HFF-Myc (cell line): Measurements from ENCODE around the gene POLA1.

Experiments
- DNase-seq: peaks from one replicate; pipeline ENCODE4 v3.0.0-alpha.2; 2011; ENCODE audit warnings: low read depth; ENCODE audit errors: extremely low read depth
- H3K4me3 ChIP-seq: replicated peaks from 2 replicates; pipeline ENCODE4 v1.5.1; 2011; ENCODE audit warnings: low read depth, mild to moderate bottlenecking, control low read depth, low read length
- TF ChIP-seq, protein P1 (sequence below): IDR thresholded peaks from 2 replicates; pipeline ENCODE4 v1.5.1; 2012; ENCODE audit warnings: mild to moderate bottlenecking, low read depth, low read length, control low read depth; ENCODE audit errors: missing control alignments

The POLA1 gene

DNA sequence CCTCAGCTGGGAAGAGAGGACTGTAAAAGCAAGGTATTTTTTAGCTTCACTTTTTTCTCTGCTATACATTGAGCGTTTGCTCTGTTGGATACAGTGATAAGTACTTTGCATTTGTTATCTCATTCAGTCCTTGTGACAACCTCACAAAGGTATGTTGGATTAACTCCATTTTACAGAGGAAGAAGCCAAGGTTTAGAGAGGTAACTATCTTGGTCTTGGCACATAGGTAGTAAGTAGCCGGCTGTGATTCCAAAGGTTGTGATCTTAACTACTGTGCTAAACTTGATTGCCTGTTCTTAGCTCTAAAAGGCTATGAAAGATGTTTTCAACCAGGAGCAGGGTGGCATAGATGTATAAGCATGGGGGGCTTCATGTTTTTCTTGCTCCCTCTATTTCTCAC lies 134.4 kb downstream of the POLA1 start:
- TF ChIP-seq, protein P1, sequence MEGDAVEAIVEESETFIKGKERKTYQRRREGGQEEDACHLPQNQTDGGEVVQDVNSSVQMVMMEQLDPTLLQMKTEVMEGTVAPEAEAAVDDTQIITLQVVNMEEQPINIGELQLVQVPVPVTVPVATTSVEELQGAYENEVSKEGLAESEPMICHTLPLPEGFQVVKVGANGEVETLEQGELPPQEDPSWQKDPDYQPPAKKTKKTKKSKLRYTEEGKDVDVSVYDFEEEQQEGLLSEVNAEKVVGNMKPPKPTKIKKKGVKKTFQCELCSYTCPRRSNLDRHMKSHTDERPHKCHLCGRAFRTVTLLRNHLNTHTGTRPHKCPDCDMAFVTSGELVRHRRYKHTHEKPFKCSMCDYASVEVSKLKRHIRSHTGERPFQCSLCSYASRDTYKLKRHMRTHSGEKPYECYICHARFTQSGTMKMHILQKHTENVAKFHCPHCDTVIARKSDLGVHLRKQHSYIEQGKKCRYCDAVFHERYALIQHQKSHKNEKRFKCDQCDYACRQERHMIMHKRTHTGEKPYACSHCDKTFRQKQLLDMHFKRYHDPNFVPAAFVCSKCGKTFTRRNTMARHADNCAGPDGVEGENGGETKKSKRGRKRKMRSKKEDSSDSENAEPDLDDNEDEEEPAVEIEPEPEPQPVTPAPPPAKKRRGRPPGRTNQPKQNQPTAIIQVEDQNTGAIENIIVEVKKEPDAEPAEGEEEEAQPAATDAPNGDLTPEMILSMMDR, result no peak
- no peak overlapping the region for H3K4me3 ChIP-seq
- no peak for DNase-seq

GRCh38 chrX:24828600-24828999 lies 134.9 kb downstream of the POLA1 start:
- TF ChIP-seq, protein P1, result no peak

DNA sequence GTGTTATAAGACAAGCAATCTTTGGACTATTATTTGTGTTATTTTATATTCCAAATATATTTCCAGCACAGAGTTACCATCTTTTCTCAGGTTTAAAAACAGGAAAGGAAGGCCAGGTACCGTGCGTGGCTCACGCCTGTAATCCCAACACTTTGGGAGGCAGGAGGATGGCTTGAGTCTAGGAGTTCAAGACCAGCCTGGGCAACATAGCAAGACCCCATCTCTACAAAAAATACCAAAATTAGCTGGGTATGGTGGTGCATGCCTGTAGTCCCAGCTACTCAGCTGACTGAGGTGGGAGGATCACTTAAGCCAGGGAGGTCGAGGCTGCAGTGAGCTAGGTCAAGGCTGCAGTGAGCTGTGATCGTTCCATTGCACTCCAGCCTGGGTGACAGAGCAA lies 140.0 kb downstream of the POLA1 start:
- DNase-seq, result no peak
- no peak overlapping the region for H3K4me3 ChIP-seq
- TF ChIP-seq, protein P1, result no peak

More at GRCh38 chrX:24828600-24828999, 134.9 kb downstream of the POLA1 start:
- DNase-seq, result no peak
- no peak overlapping the region for H3K4me3 ChIP-seq

DNA sequence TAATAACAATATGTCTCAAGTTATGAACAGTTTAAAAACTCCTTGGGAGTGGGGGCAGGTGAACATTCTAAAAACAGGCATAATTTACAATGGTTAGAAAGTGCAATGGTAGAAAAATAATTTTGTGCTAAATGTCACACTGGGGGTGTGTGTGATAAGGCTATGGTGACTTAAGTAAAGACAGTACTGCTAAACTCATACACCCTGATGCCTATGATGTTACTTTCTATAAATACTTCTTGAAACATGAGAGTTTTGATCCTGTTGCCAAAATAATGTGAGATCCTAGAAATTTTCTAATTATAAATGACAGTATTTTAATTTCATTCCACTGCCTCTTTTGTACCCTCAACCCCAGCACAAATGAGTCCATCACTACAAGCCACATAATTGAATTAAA lies 144.2 kb downstream of the POLA1 start:
- DNase-seq, result no peak
- TF ChIP-seq, protein P1, result no peak

DNA sequence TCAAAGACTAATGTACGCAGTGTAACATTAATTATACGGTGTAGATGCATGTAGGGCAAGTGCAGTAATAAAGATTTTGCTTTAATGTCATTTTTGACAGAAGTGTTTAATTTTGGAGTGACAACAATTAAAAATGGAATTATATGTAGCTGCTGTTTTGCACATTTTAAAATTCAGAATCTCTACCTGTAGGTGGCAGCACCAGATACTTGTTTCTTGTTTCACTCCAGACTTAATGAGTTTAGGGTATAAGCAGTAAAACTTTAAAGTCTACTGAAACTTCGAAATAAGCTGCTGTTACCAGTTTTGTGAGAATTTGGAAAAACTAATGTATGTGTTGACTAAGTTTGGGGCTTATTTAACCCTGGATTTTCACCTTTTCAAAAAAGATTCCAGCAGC lies 144.9 kb downstream of the POLA1 start:
- DNase-seq, result no peak
- H3K4me3 ChIP-seq, result no peak overlapping the region
- TF ChIP-seq, protein P1, result no peak

More for the DNA sequence above, 144.2 kb downstream of the POLA1 start:
- no peak overlapping the region for H3K4me3 ChIP-seq

DNA sequence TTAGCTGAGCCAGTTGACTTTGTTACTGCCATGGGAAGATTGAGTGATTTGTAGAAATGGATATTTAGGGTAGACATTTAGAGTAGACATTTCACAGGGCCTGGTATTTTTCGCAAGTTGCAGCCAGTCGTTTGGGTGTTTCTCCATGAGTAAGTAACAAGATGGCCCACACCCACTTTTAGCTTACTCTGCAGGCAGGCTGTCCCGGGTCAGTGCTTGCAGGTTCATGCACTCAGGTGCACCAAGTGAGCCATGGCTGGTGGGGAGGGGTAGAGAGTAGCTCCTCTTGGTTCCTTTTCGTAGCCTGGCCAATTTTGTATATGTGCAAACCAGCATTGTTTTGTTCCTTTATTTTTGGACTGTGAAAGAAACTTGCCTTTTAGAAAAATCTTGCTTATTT lies 145.6 kb downstream of the POLA1 start:
- DNase-seq, result no peak
- TF ChIP-seq, protein P1, result no peak
- H3K4me3 ChIP-seq, result no peak overlapping the region

DNA sequence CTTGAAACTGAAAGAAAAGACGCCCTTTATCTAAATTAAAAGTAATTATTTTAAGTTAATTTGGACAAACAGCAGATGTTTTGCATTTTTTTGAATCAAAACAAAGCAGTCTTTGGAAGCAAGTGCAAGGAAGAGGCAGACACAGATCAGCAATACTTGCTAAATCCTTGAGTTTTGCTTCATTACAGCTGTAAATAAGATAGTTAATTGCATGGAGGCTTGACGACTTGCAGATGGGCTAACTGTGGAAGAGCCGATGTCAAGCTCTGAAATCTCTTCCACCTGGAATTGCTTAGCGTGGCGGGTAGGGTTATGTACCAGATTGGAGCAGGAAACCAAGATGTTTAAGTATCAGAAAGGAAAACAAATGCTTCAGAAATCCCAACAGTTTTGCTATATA lies 148.8 kb downstream of the POLA1 start:
- DNase-seq, result no peak
- H3K4me3 ChIP-seq, result no peak overlapping the region
- TF ChIP-seq, protein P1, result no peak
